ACHN (cell line): ENCODE results near the gene NRIP1.
"Not testable (repeated sequence)": the region's sequence is repeated elsewhere in the genome, so short reads cannot be mapped to it uniquely, and the experiment has no call there.

ENCODE experiments used
- DNase-seq: peaks from one replicate; pipeline ENCODE4 v3.0.0-alpha.2; 2015
- in situ Hi-C: cut with HindIII; loops from 2 replicates; pipeline ENCODE4 v1.10.0; 2017; ENCODE audit warnings: low sequenced_read_pairs, low pct_ligation_motif_present, low pct_unique_long_range_greater_than_20kb

Gene NRIP1

DNA sequence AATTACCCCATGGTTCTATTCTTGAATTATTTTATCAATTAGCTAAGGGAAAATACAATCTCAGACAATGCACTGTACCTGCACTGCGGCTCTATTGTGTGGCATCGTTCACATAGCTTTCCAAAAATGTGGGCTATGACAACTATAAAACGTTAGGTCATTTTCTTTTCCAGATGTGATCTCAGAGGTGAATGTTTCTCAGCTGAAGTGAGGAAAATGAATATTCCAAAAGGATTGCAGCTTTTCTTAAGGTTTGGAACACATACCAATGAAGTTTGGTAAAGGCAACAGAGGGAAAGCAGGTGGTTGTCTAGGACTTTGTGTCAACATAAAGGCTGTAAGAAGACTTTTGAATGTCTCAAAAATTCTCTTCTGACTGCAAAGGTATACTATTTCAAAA, 105.5 kb downstream of the NRIP1 start:
- in situ Hi-C loops: no loop called here
- DNase-seq: no peak

DNA sequence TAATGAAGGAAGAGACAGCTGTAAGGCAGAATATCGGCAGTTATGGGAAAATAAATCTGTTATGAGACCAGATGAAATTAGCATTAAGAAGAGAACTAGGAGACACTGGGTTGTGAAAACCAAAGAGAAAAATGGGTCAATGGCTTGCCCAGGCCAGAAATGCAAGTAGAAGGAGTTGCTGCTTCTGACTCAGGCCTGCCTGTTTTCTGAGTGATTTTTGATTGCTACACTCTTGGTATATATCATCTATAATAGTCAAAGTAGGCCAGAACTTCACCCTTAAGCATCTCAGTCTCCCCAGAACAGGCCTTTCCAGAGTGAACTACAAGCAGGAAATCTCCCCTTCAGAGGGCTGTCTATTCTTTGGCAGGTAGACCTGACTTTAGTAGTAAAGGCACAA, 107.0 kb downstream of the NRIP1 start:
- in situ Hi-C loops: no loop called here
- no peak for DNase-seq

DNA sequence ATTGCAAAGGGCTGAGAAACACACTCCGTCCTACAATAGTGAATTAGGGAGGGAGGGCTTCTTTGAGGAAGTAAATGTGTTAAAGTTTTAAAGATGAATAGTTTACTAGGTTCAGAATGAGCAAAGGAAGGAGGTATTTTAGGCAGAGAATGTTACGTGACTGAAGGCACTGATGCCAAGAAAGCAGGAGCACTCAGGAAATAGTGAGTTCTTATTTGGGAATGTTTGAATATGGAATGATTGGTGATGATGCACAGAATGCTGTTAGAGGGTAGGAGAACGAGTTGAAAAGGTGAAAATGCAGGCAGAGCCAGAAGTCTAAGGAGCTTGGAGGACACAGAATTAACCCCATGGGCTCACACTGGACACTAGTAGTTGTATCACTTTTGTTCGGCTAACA, 108.0 kb downstream of the NRIP1 start:
- DNase-seq: no peak
- in situ Hi-C loops: no loop called here

DNA sequence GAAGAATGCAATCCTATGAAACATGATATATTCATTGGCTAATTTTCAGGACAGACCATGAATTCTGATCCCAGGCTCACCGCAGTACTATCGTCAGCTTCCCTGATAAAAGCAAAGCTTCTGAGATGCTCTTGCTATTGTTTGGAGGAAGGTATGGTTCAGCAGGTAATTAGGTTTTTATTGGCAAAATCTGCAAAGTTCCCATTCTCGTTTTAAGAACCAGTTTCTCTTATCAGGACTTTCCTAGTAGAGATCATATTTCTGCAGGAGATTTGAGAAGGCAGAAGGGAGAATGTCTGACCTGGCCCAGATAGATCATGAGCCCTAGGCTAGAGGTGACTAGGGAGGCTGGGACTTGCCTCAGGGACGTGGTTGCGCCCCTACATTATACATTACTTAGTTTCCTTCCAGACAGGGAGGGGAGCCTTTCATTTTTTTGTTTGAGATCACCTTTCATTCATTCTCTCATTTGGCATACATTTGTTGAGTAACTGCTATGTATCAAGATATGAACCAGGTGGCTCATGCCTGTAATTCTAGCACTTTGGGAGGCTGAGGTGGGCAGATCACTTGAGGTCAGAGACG, 108.8 kb downstream of the NRIP1 start:
- no peak for DNase-seq
- in situ Hi-C loops: no loop called here

DNA sequence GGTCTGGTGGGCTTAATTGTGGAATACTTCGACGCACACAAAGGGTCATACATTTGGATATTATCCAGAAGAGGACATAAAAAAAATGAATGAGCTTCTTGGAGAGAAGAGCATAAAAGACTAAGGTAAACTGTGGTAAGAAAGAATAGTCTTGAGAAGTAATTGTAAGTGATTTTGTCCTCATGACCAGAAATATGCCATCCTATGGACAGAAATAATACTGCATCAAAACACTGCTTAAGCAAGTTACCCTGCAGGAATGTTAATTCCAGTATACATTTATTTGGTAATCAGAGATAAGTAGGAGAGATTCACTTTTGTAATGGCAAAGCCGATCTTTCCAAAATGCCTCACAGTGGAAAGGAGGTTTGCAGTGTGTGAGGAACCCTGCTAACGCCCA, 111.9 kb downstream of the NRIP1 start:
- in situ Hi-C loops: no loop called here
- peak; percentile 11 for DNase-seq

DNA sequence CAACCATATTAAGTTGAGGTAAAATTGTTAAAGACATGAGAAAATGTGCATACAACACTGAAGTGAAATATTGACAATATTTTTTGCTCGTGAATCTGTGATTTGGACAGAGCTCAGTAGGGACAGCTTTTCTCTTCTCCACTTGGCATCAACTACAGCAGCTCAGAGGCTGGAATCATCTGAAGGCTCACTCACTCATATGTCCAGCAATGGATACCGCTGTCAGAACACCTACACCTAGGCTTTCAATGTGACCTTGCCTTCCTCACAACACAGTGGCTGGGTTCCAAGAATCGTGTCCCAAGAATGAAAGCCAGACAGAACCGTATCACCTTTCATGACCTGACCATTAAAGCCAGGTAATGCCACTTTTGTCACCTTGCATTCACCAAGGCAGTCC, 115.2 kb downstream of the NRIP1 start:
- DNase-seq: no peak
- in situ Hi-C loops: no loop called here

DNA sequence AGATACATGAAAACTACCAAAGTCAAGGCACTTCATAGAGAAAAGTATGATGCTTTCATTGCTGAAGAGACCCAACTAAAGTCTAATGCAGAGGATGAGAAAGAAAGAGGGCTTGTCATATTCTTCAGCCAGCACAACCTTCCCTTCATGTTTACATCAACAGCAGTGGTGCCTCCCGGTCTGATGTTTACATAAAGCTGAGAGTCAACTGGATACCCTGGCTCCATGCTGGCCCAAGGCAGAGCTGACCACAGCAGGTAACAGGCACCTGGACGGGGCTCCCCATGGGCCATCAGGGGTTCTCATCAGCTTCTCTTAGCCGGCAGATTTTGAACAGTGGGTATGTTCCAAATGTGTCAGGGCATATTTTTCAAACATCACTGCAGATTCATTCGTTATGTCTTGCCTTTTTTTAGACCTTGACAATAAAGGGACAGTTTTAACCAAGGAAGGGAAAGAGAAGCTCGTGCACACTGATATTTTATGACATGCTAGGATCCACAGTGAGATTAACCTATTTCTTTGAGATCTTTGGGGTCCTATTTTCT, 117.1 kb downstream of the NRIP1 start:
- DNase-seq: no peak
- in situ Hi-C loops: no loop called here

DNA sequence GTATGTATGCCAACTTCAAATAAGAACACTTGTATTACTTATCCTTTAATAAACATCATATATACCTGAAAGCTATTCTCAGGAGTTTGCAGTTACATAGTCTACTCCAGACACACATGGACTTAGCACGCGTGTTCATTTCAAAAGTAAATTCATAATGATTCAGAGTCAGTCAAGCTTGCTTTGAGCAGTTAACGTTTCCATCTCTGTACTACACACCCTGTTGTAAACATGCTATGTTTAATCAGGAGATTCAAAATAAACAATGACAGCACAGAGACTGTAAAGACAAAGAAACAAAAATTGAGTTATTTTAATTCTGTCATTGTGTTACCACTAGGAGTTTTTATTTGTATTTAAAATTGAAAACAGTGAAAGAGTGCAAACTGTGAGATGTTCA, 119.6 kb downstream of the NRIP1 start:
- in situ Hi-C loops: no loop called here
- no peak for DNase-seq

DNA sequence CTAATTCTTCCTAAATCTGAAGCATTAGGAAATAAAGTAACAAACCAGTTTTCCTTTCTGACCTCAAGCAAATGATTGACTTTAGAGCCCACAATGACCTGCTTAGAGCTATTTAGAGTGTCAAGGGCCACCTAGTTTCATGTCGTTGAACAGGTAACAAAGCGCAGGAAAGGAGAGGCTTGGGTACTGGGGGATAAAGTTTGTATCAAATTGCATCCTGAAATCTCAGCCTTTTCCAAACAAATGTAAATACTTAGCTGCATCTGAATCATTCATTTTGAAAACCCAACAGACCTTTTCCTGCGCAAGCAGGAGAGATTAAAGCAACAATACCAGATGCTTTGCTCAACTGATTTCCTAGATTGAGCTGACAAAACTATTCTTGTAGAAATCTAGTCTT, 121.2 kb downstream of the NRIP1 start:
- DNase-seq: no peak
- in situ Hi-C loops: no loop called here

DNA sequence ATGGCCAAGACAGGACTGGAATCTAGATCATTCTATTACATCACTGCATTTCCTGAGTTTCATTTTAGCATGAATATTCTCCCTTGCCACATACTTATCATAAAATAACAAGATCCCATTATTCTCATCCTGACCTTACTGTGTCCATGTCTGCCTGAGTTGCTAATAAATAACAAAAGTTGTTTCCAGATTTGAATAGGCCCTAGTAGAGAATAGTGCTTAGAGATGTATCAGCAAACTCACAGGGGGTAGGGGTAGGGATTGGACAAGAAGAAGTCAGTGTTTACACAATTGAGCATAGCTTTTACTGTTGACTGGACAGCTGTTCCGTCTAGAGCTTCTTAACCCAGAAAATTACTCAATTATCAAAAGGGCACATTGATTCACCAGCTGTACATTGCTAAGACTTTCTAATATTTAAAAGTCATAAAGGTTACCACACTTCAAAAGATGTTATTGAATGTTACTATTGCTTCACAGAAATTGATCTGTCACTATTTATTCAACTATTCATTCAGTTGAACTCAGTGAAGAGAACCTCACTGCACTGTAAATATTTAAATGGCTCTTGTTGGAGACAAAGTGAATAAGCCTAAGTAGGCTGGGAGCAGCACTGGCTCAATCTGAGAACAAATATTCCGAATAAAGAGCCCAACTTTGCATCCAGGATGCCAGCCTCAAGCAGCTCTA, 121.9 kb downstream of the NRIP1 start:
- DNase-seq: no peak
- in situ Hi-C loops: no loop called here

DNA sequence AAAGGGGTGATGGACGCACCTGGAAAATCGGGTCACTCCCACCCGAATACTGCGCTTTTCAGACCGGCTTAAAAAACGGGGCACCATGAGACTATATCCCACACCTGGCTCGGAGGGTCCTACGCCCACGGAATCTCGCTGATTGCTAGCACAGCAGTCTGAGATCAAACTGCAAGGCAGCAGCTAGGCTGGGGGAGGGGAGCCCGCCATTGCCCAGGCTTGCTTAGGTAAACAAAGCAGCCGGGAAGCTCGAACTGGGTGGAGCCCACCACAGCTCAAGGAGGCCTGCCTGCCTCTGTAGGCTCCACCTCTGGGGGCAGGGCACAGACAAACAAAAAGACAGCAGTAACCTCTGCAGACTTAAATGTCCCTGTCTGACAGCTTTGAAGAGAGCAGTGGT, 137.5 kb downstream of the NRIP1 start:
- DNase-seq, in situ Hi-C loops: not testable (repeated sequence)

DNA sequence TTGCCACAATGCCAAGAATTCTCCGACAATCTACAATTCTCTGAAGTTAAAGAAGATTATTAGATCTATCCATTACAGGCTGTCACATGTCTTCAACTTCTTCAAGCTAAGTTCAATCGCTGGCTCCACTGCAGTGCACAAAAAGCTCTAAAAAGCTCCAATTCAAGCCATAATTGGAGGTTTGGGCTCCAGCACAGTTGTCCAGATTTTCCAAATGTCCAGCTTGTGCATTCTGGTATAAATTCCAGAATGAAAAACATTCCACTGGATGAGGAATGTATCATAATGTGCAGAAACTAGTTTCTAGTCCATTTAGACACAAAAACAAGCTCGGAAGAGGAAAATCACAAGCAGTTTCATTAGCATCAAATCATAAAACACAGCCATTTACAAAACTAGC, 138.6 kb downstream of the NRIP1 start:
- DNase-seq: no peak
- in situ Hi-C loops: no loop called here

DNA sequence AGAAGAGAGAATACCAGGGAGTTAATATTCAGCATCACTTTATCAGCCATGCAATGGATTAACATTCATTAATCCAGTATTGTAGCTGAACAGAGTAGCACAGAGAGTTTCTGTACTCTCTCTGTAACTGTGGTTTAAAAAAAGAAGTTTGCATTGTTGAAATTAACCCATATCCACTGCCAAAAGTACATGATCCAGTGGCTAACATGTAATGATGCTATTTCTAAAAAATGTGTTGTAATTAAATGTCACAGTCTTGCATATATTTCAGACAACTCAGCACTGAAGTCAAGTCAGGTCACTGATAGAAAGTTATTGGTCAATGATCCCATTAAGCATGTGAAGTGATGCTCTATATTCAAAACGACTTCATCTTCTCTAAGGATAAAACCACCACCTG, 141.3 kb downstream of the NRIP1 start:
- in situ Hi-C loops: no loop called here
- no peak for DNase-seq

DNA sequence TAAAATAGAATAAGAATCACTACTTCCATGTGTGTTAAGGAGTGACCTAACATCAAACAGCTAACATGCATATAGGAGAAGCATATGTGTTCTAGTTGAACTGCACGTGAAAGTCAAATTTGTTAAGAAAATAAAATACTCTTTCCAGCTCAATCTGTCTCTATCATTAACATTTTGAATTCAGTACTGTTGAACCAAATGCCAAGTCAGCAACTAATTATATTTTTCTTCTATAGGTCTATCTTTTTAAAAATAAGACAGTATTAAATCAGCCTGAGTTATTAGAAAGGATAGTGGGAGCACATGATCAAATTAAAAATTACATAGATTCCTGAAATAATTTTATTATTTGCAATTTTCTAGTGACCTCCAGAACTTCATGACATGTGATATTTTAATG, 141.8 kb downstream of the NRIP1 start:
- in situ Hi-C loops: no loop called here
- no peak for DNase-seq

DNA sequence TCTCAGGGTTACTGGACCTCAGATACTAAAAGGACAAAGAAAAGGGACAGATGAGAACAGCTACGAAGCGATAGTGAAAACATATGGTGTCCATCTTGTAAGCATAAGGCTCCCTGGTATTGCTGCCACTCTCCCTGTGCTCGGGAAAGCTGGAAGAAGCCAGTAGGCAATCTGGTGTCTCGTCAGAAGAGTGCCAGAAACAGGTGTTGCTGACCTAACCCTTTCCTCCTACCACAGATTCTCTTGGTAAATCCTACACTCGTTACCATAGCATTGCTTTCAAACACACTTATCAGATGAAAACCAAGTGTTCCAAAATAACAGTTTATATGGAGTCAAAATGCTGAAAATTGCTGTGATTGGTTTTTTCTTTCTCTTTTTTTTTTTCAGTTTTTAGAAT, 146.3 kb downstream of the NRIP1 start:
- DNase-seq: no peak

DNA sequence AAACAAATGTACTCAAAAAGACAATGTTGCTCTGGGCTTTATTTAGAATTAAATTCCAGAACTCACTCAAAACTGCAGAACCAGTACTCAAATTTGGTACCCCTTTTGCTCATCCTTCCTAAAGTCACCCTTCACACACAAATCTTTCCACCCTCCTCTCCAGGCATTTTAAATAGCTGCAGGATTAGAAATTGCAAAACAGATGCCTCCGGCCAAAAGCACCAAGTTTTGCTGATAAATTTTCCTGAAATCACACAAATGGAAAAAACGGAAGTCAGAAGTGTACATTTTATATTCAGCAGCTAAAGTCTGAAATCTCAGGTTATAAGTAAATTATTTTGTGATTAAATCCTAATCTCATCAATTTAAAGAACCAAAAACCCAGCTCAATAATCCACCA, 147.0 kb downstream of the NRIP1 start:
- DNase-seq: no peak
- in situ Hi-C loops: no loop called here

More for the DNA sequence above, 146.3 kb downstream of the NRIP1 start:
- in situ Hi-C loops: no loop called here

DNA sequence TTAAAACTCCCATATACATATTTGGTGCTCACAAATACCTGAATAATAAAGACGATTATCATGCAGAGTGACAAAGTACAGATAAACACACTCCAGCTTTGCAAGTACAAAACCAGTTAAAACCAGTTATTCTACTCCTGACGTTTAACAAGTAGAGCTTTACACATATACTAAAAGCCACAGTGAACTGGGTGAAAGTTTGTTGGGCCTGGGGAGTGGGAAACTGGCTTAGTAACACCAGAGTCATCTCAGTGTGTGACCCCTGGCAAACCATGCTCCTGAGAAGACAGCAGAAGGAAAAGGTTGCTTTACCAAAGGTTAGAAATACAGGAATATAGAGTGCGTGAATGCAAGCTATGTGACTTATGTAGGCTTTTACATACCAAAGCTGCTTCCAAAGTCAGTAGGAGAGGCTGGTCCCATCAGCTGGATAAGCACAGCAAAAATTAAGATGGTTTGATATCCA, 148.1 kb downstream of the NRIP1 start:
- DNase-seq: no peak
- in situ Hi-C loops: no loop called here

DNA sequence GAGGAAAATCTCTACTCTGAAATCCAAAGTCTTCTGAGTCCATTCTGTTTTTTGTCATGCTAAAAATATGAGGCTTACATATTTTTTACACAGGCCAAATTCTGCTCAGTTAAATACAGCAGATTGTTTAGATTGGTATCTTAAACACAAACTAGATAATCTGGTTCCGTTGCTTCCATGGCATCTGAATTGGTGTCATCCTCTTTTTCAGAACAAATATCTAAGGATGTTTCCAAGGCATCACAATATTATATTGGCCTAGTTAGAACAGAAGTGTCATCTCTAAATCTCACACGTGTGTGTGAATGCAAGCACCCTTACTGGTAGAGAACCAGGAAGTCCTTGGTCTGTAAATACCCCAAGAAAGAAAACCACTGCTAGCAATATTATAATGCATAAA, 151.2 kb downstream of the NRIP1 start:
- DNase-seq: no peak

DNA sequence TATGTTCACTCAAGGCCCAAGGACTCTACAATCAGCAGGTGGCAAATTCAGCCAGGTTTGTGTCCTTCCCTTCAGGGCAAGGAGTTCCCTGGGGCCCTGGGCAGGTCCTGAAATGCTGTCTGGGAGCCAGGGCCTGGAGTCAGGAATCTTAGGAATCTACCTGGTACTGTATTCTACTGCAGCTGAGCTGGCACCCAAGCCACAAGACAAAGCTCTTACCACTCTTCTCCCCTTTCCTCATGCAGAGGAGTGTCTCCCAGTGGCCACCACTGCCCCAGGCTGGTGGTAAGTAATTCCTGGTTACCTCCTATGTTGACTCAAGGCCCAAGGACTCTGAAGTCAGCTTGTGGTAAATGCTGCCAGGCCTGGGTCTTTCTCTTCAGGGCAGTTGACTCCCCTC, 153.4 kb downstream of the NRIP1 start:
- in situ Hi-C loops: no loop called here
- DNase-seq: no peak

More for the DNA sequence above, 151.2 kb downstream of the NRIP1 start:
- in situ Hi-C loops: no loop called here
